HG03460 (cell line): ENCODE results near the gene MTHFD2.
A peak's percentile ranks its signal among the peaks of the same experiment; 100 is the strongest.

Source experiments
- ATAC-seq: cut with Tn5 transposase; IDR thresholded peaks from one replicate; pipeline ENCODE4 v1.9.1; 2021; ENCODE audit not compliant: unreplicated experiment

Gene MTHFD2

DNA sequence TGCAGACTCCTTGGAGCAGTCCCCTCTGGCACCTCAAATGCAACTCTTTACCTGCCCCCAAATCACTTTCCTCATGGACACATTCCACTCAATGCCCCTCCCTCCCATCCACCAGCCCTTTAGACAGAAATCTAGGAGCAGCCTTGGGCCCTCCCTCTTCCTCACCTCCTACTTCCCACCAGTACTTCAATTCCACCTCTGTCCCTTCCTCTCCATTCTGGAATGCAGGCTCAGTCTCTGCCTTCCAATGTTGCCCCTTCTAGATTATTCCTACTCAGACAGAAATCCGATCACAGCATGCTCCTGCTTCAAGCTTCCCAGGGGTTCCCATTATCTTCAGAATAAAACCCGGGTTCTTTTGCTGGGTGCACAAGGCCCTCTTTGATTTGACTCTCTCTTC lies 62.1 kb downstream of the MTHFD2 start:
- ATAC-seq = no peak

DNA sequence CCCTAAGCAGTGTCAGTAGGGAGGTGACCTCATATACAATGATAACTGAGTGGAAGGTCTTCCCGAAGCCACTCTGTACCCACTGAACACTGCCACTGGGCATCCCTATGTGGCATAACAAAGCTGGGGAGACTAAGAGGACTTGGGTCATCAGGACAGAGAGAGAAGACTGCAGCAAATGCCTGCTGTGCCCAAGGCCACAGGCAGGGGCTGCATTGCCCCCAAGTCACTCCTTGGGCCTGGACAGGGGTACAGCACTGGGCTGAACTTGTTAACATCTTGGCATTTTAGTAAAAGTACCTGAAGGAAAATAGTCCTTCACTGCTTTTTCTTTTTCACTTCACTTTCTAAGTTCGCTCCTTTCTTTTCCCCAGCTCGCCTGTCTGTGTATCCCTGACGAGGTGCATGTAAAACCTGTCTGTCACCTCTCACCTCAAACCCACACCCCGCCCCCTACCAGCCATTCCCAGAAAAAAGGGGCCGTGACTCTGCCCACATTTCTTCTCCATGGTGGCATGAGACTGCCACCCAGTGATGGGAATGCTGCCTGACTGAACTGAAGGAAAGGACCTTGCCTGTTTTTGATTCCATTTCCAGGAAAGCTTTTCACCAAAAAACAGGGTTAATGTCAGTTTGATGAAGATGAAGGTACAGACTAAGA lies 62.9 kb downstream of the MTHFD2 start:
- no peak for ATAC-seq

DNA sequence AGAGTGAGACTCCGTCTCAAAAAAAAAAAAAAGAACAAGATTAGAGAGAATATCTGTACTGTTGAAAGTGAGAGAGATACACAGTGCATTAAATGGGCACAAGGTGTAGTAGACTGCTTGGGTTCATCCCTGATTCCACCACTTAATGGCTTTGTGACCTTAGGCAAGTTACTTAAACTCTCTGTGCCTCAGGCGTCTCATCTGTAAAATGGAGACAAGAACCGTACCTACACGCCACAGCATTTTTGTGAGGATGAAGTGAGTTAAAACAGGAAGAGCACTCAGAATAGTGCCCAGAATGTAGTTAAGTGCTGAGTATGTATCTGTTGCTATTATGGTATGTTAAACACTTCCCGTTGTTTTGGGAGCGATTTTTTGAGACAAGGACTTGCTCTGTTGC lies 64.3 kb downstream of the MTHFD2 start:
- ATAC-seq = no peak

DNA sequence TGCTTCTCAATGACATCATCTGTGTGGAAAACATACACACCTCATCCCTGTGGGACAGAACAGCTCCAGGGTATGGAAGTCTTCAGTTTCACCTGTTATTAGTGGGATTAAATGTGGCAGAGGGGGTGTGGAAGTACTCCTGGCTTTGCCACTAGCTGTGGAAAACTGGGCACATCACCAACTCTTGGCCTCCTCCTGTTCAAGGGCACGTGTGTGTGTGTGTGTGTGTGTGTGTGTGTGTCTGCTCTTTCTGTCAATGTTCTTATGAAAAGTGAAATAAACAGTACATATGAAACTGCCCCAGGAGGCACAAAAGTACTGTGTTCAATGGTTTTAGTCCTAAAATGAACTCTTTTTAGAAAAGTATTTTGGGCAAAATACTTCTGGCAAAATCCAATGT lies 65.9 kb downstream of the MTHFD2 start:
- no peak for ATAC-seq

DNA sequence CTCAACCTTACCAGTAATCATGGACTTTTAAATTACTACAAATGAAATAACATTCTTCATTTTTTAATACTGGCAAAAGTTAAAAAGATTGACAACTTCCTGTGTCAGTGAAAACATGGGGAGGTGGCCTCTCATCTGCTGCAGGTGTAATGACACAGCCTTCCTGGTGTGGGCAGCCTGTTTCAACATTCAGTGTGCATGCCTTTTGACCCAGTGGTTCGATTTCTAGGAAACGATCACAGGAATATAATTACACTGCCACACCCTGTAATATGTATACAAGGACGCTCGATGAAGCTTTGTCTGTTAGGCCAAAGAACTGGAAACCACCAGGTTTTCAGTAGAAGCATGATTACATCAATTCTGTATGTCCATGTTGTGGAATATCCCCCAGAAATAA lies 68.7 kb downstream of the MTHFD2 start:
- ATAC-seq = peak; percentile 54
